OCI-LY3 (cell line): ENCODE data around the gene WDR59.
"Not testable (repeated sequence)": the region's sequence is repeated elsewhere in the genome, so short reads cannot be mapped to it uniquely, and the experiment has no call there.

Experiments used
- H2AFZ ChIP-seq: fragments of 200-600, 300-600 bp; shearing (Covaris generic); 2 replicates; pipeline ENCODE4 v1.6.0; 2014; ENCODE audit warnings: antibody characterized with exemption, low read depth, low read length
- H3K27ac ChIP-seq: fragments of 200-600, 300-600 bp; sonication (generic); 2 replicates; pipeline ENCODE4 v1.5.1; 2014; ENCODE audit warnings: mild to moderate bottlenecking, low read length, moderate library complexity, mixed read lengths
- H3K27me3 ChIP-seq: fragments of 200-600, 300-600 bp; sonication (generic); 2 replicates; pipeline ENCODE4 v1.6.1; 2014; ENCODE audit warnings: low read depth, low read length, mixed read lengths
- H3K36me3 ChIP-seq: fragments of 200-600, 300-600 bp; sonication (generic); replicated peaks from 2 replicates; pipeline ENCODE3; 2014; ENCODE audit warnings: low read depth, low read length, mixed read lengths
- H3K4me1 ChIP-seq: fragments of 300-600, 200-600 bp; sonication (generic); 2 replicates; pipeline ENCODE4 v1.6.1; 2014; ENCODE audit warnings: low read length, mixed read lengths
- H3K4me2 ChIP-seq: fragments of 200-600, 300-600 bp; sonication (generic); 2 replicates; pipeline ENCODE4 v1.6.1; 2014; ENCODE audit warnings: low read length, mixed read lengths
- H3K4me3 ChIP-seq: fragments of 300-600, 200-600 bp; sonication (generic); 2 replicates; pipeline ENCODE4 v1.5.1; 2014; ENCODE audit warnings: antibody characterized with exemption, mild to moderate bottlenecking, low read length, moderate library complexity
- H3K79me2 ChIP-seq: fragments of 300-600, 200-600 bp; shearing (Covaris generic); 2 replicates; pipeline ENCODE4 v1.6.1; 2014; ENCODE audit warnings: mild to moderate bottlenecking, low read length, mixed read lengths
- H3K9ac ChIP-seq: fragments of 300-600, 200-600 bp; shearing (Covaris generic); 2 replicates; pipeline ENCODE4 v1.6.0; 2014; ENCODE audit warnings: mild to moderate bottlenecking, low read length, moderate library complexity
- H3K9me3 ChIP-seq: fragments of 200-600, 300-600 bp; shearing (Covaris generic); 2 replicates; pipeline ENCODE4 v1.6.1; 2014; ENCODE audit warnings: low read length, mixed read lengths; ENCODE audit not compliant: insufficient read depth
- H4K20me1 ChIP-seq: fragments of 200-600, 300-600 bp; sonication (generic); 2 replicates; pipeline ENCODE4 v1.6.1; 2016; ENCODE audit warnings: low read length, mixed read lengths; ENCODE audit not compliant: insufficient read depth
- EZH2phosphoT487 ChIP-seq: fragments of 200-600 bp; shearing (Covaris generic); IDR thresholded peaks from 2 replicates; pipeline ENCODE4 v1.6.1; 2018; ENCODE audit warnings: antibody characterized with exemption, mixed run types, low read depth
- TF ChIP-seq, protein P1 (sequence below): fragments of 200-600, 300-600 bp; sonication (generic); IDR thresholded peaks from 2 replicates; pipeline ENCODE4 v1.5.1; 2014; ENCODE audit warnings: antibody characterized with exemption, low read length, low read depth

Gene WDR59

DNA sequence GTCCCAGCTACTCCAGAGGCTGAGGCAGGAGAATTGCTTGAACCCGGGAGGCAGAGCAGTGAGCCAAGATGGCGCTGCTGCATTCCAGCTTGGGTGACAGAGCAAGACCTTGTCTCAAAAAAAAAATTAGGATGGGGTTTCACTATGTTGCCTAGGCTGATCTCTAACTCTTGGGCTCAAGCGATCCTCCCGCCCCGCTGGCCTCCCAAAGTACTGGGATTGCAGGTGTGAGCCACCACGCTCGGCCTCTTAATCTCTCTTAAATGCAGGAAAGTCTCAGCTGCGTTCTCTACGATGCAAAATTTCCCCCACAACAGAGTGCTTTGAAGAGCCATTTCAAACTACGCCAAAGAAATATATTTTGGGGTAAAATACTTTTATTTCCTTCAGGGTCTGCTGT lies 5.9 kb upstream of the WDR59 start:
- Histone ChIP-seq H3K4me1 (no peaks in the 10 kb centered on the region), H2AFZ (no peak overlapping the region), H3K4me2 (no peak overlapping the region), H3K36me3 (no peaks in the 10 kb centered on the region), H3K9me3 (no peaks in the 10 kb centered on the region), H3K9ac (no peak overlapping the region), H3K27me3 (peaks cover 12% of the 10 kb centered on the region; the same call in 1 of the 2 replicates), H3K4me3 (no peak overlapping the region), H3K79me2 (no peaks in the 10 kb centered on the region), H3K27ac (no peak overlapping the region), H4K20me1 (no peaks in the 10 kb centered on the region)
- TF ChIP-seq EZH2phosphoT487, result no peak
- TF ChIP-seq, protein P1, sequence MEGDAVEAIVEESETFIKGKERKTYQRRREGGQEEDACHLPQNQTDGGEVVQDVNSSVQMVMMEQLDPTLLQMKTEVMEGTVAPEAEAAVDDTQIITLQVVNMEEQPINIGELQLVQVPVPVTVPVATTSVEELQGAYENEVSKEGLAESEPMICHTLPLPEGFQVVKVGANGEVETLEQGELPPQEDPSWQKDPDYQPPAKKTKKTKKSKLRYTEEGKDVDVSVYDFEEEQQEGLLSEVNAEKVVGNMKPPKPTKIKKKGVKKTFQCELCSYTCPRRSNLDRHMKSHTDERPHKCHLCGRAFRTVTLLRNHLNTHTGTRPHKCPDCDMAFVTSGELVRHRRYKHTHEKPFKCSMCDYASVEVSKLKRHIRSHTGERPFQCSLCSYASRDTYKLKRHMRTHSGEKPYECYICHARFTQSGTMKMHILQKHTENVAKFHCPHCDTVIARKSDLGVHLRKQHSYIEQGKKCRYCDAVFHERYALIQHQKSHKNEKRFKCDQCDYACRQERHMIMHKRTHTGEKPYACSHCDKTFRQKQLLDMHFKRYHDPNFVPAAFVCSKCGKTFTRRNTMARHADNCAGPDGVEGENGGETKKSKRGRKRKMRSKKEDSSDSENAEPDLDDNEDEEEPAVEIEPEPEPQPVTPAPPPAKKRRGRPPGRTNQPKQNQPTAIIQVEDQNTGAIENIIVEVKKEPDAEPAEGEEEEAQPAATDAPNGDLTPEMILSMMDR, result no peak

DNA sequence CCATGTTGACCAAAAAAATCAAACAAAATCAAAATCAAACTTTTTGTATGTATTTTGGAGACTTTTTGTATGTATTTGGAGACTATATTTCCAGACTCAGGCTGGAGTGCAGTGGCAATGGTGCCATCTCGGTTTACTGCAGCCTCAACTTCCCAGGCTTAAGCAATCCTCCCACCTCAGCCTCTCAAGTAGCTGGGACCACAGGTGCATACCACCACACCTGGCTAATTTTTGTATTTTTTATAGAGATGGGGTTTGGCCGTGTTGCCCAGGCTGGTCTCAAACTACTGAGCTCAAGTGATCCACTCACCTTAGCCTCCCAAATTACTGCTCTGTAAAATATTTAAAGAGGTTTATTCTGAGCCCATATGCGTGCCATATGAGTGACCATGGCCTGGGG lies 4.9 kb upstream of the WDR59 start:
- H3K36me3 ChIP-seq, H2AFZ ChIP-seq, H3K9me3 ChIP-seq, H3K79me2 ChIP-seq, H3K27ac ChIP-seq, H3K4me1 ChIP-seq, H3K4me2 ChIP-seq, H3K9ac ChIP-seq, H3K4me3 ChIP-seq, H4K20me1 ChIP-seq: not testable (repeated sequence)
- peaks cover 11% of the 10 kb centered on the region; the same call in 1 of the 2 replicates for H3K27me3 ChIP-seq

DNA sequence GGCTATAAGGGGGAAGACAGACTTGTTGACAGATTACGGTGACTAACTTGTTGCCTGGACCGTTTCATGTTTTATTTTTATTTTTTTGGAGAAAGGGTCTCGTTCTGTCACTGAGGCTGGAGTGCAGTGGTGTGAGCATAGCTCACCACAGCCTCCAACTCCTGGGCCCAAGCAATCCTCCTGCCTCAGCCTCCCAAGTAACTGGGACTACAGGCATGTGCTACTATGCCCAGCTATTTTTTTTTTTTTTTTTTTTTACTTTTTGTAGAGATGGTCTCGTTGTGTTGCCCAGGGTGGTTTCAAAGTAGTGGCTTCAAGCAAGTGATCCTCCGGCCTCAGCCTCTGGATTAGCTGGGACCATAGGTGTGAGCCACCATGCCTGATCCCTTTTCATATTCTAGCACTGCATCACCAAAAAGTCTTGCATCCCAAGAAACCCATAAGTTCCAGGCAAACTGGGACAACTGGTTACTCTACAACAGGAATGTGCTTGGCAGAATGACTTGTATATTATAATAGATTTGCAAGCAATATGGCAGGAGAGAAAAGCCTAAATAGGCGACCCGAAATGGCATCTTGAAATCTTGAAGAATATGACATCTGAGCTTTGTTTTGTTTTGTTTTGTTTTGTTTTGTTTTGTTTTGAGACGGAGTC lies 2.2 kb upstream of the WDR59 start:
- Histone ChIP-seq H4K20me1 (peaks cover 7% of the 10 kb centered on the region; the same call in 1 of the 2 replicates), H3K4me1 (no peaks in the 10 kb centered on the region)

DNA sequence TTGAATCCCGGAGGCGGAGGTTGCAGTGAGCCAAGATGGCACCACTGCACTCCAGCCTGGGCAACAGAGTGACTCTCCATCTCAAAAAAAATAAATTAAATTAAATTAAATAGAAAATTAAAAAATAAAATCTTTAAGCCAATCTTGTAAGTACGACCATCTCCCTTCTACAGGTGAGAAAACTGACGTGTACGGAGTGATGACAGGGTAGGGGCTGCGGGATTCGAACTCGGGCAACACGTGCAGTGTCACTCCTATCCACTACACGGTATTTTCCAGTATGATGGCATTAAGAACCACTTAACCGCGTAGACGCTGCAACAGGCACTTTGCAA lies 762 bp downstream of the WDR59 start:
- Histone ChIP-seq H3K9me3 (no peaks in the 10 kb centered on the region), H3K36me3 (no peaks in the 10 kb centered on the region), H3K9ac (peak overlapping the region; percentile 80), H3K27ac (no peak overlapping the region), H3K4me1 (no peaks in the 10 kb centered on the region), H3K79me2 (peaks cover 22% of the 10 kb centered on the region), H3K4me3 (peak overlapping the region; percentile 86), H3K4me2 (peak overlapping the region; percentile 85), H4K20me1 (peaks cover 7% of the 10 kb centered on the region; the same call in 1 of the 2 replicates), H2AFZ (0 out of 2 replicates have a peak overlapping the region, but pooled peaks have one; percentile 34), H3K27me3 (no peaks in the 10 kb centered on the region)
- TF ChIP-seq, protein P1, result no peak
- no peak for TF ChIP-seq EZH2phosphoT487

More for the DNA sequence above, 2.2 kb upstream of the WDR59 start:
- no peak for TF ChIP-seq EZH2phosphoT487
- TF ChIP-seq, protein P1, result no peak
- Histone ChIP-seq H3K9ac (no peak overlapping the region), H3K4me3 (no peak overlapping the region), H3K36me3 (no peaks in the 10 kb centered on the region), H3K9me3 (no peaks in the 10 kb centered on the region), H3K4me2 (no peak overlapping the region), H3K79me2 (peaks cover 22% of the 10 kb centered on the region), H3K27me3 (peaks cover 6% of the 10 kb centered on the region; the same call in 1 of the 2 replicates), H2AFZ (no peak overlapping the region), H3K27ac (no peak overlapping the region)
